SU-DHL-6 (cell line): ENCODE measurements around the gene TFPI2.

Experiments used
- CTCF ChIP-seq: fragments of 200-600 bp; sonication (generic); IDR thresholded peaks from one replicate; pipeline ENCODE4 v1.5.1; 2017; ENCODE audit warnings: antibody characterized with exemption, mild to moderate bottlenecking, low read length, moderate library complexity; ENCODE audit not compliant: insufficient read depth, poor library complexity, severe bottlenecking
- EZH2phosphoT487 ChIP-seq: fragments of 200-600 bp; sonication (generic), shearing (Covaris generic); conservative IDR thresholded peaks from 2 replicates; pipeline ENCODE4 v1.6.1; 2018; ENCODE audit warnings: mild to moderate bottlenecking, antibody characterized with exemption, low read length, moderate library complexity, mixed read lengths

- no peak for TF ChIP-seq CTCF
- TF ChIP-seq EZH2phosphoT487, result no peak
Measured at GRCh38 chr7:93897680-93898079, 7.1 kb upstream of the TFPI2 start.
